Liver (tissue), 3 donors: ENCODE results near the gene STK24.

Experiments used
- JUND ChIP-seq, 2 donors: IDR thresholded peaks; 2 replicates each; pipeline ENCODE4 v1.6.1; 2016; ENCODE audit warnings: antibody characterized with exemption in 2 of 2
- TF ChIP-seq, protein P1 (sequence below): IDR thresholded peaks from 2 replicates; pipeline ENCODE4 v1.6.1; 2016; ENCODE audit warnings: antibody characterized with exemption
- TF ChIP-seq, protein P2 (sequence below): fragments of 150-350 bp; IDR thresholded peaks from 2 replicates; pipeline ENCODE4 v1.5.1; 2017; ENCODE audit warnings: improper control_type of control experiment, low read depth, low read length; ENCODE audit not compliant: missing input control
- donor health status: healthy.
- donor health status: healthy.

DNA sequence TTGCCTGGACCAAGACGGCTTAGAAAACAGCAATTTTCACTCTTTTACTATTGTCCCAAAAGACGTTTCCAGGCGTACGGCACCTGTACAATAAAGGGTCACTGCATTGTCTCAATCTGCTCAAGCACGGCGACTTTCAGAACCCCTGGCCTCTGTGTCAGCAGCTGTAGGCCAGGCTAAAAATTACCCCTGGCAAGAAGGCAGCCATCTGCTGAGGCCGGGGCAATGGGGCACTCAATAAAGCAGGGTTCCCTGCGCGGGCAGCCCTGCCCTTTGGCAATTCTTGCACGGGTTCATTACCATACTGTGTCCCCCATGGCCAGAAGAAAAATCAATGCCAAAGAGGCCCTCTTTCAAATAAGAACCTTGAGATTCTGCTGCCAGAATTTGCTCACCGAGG lies 52.1 kb downstream of the STK24 start:
- TF ChIP-seq, protein P1, sequence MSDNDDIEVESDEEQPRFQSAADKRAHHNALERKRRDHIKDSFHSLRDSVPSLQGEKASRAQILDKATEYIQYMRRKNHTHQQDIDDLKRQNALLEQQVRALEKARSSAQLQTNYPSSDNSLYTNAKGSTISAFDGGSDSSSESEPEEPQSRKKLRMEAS = no peak
- TF ChIP-seq, protein P2, sequence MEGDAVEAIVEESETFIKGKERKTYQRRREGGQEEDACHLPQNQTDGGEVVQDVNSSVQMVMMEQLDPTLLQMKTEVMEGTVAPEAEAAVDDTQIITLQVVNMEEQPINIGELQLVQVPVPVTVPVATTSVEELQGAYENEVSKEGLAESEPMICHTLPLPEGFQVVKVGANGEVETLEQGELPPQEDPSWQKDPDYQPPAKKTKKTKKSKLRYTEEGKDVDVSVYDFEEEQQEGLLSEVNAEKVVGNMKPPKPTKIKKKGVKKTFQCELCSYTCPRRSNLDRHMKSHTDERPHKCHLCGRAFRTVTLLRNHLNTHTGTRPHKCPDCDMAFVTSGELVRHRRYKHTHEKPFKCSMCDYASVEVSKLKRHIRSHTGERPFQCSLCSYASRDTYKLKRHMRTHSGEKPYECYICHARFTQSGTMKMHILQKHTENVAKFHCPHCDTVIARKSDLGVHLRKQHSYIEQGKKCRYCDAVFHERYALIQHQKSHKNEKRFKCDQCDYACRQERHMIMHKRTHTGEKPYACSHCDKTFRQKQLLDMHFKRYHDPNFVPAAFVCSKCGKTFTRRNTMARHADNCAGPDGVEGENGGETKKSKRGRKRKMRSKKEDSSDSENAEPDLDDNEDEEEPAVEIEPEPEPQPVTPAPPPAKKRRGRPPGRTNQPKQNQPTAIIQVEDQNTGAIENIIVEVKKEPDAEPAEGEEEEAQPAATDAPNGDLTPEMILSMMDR = no peak
- no peak for TF ChIP-seq JUND (IDR thresholded peaks at IDR 0.05)
